Endodermal cell (in vitro differentiated cells): Measurements from ENCODE around the gene SEPTIN10. TPM values are rescaled to one million over a fixed set of nuclear protein-coding genes. Genes with fewer than 3 reads are reported as not detected.

ENCODE experiments used
- DNase-seq: peaks from one replicate; pipeline ENCODE4 v3.0.0-alpha.2; 2017
- H3K27ac ChIP-seq: 2 replicates; pipeline ENCODE4 v1.5.1; 2013; ENCODE audit warnings: mild to moderate bottlenecking, low read depth, low read length, moderate library complexity
- H3K27me3 ChIP-seq: 2 replicates; pipeline ENCODE4 v1.6.1; 2013; ENCODE audit warnings: mild to moderate bottlenecking, low read length, moderate library complexity; ENCODE audit not compliant: insufficient read depth, control insufficient read depth, poor library complexity, severe bottlenecking
- H3K36me3 ChIP-seq: 2 replicates; pipeline ENCODE4 v1.7.0; 2013; ENCODE audit warnings: mild to moderate bottlenecking, low read length, moderate library complexity; ENCODE audit not compliant: control insufficient read depth, insufficient read depth
- H3K4me1 ChIP-seq: one replicate; pipeline ENCODE4 v1.7.0; 2013; ENCODE audit warnings: low read length; ENCODE audit not compliant: control insufficient read depth, insufficient read depth
- H3K4me3 ChIP-seq: 2 replicates; pipeline ENCODE4 v1.5.1; 2013; ENCODE audit warnings: mild to moderate bottlenecking, low read length, moderate library complexity
- H3K9ac ChIP-seq: 2 replicates; pipeline ENCODE4 v1.6.1; 2013; ENCODE audit warnings: mild to moderate bottlenecking, low read length, moderate library complexity; ENCODE audit not compliant: poor library complexity, severe bottlenecking; ENCODE audit errors: extremely low read depth
- H3K9me3 ChIP-seq: 2 replicates; pipeline ENCODE4 v1.6.1; 2013; ENCODE audit warnings: mild to moderate bottlenecking, low read length, moderate library complexity; ENCODE audit not compliant: control insufficient read depth
- H3K27ac Mint-ChIP-seq: 2 replicates; pipeline ENCODE4 v1.8.0; 2020; ENCODE audit warnings: mixed read lengths
- H3K27me3 Mint-ChIP-seq: 2 replicates; pipeline ENCODE4 v1.8.0; 2021; ENCODE audit warnings: mild to moderate bottlenecking, mixed read lengths; ENCODE audit not compliant: insufficient read depth
- H3K36me3 Mint-ChIP-seq: 2 replicates; pipeline ENCODE4 v1.8.0; 2020; ENCODE audit warnings: low read depth, mixed read lengths
- H3K4me1 Mint-ChIP-seq: 2 replicates; pipeline ENCODE4 v1.8.0; 2020; ENCODE audit warnings: mixed read lengths
- H3K4me3 Mint-ChIP-seq: 2 replicates; pipeline ENCODE4 v1.8.0; 2020; ENCODE audit warnings: mild to moderate bottlenecking, moderate library complexity, mixed read lengths
- H3K9me3 Mint-ChIP-seq: 2 replicates; pipeline ENCODE4 v1.8.0; 2020; ENCODE audit warnings: mild to moderate bottlenecking, mixed read lengths
- CTCF ChIP-seq: fragments of 200-600 bp; sonication (generic); conservative IDR thresholded peaks from 2 replicates; pipeline ENCODE4 v1.5.0; 2021; ENCODE audit warnings: antibody characterized with exemption, mild to moderate bottlenecking
- WGBS, 2 experiments: methylation state at CpG; one replicate each; pipeline versions ENCODE4 v1.1.5 to v1.1.7; 2013; ENCODE audit warnings: missing lambda C conversion rate in 2 of 2, mixed read lengths in 1 of 2; ENCODE audit not compliant: insufficient coverage in 1 of 2, insufficient read length in 1 of 2; 5-methylcytosine and 5-hydroxymethylcytosine counted together
- total RNA-seq, 2 donors: library from RNA; stranded (reverse); fragmentation: NEBNext Ultra II Directional in 1 of 2; extraction: Animal tissue kit (Norgen Biotek cat#: 25700) in 1 of 2; gene quantifications; 2 replicates in 1 of 2; 3 replicates in 1 of 2; pipeline ENCODE4 v1.2.1, GENCODE V29; 2021

Gene SEPTIN10
- total RNA-seq, 2 donors from 2014 or later: 103 to 120 TPM

- H3K27ac Mint-ChIP-seq: no peak overlapping the region
- no peaks in the 10 kb centered on the region for H3K9me3 ChIP-seq
- no peak overlapping the region for H3K9ac ChIP-seq
- H3K4me3 Mint-ChIP-seq: no peak overlapping the region
- no peak overlapping the region for H3K27ac ChIP-seq
- no peaks in the 10 kb centered on the region for H3K9me3 Mint-ChIP-seq
- no peaks in the 10 kb centered on the region for H3K27me3 ChIP-seq
- no peak overlapping the region for H3K4me3 ChIP-seq
- peaks cover 15% of the 10 kb centered on the region for H3K4me1 Mint-ChIP-seq
- WGBS, 2 experiments: 94 to 100% methylated on average over 1 to 4 of the region's 4 CpGs
- TF ChIP-seq CTCF: no peak
- peaks cover 11% of the 10 kb centered on the region for H3K27me3 Mint-ChIP-seq
- DNase-seq: no peak
- no peaks in the 10 kb centered on the region for H3K36me3 ChIP-seq
- H3K36me3 Mint-ChIP-seq: peaks cover 2% of the 10 kb centered on the region
- H3K4me1 ChIP-seq: no peaks in the 10 kb centered on the region
Observed at GRCh38 chr2:109619032-109619615, 5.4 kb upstream of the SEPTIN10 start.

- peaks cover 24% of the 10 kb centered on the region for H3K4me1 Mint-ChIP-seq
- H3K36me3 ChIP-seq: no peaks in the 10 kb centered on the region
Observed at GRCh38 chr2:109616184-109616583, 2.4 kb upstream of the SEPTIN10 start.

GRCh38 chr2:109615637-109616144 lies 1.9 kb upstream of the SEPTIN10 start:
- peak overlapping the region; percentile 72 for H3K27ac Mint-ChIP-seq
- whole genome bisulfite sequencing, 2 experiments: 8% methylated on average over 2 to 23 of the region's 24 CpGs
- no peaks in the 10 kb centered on the region for H3K9me3 Mint-ChIP-seq
- DNase-seq: peak; percentile 83
- Histone ChIP-seq H3K27me3 (no peaks in the 10 kb centered on the region), H3K9me3 (no peaks in the 10 kb centered on the region), H3K9ac (peak overlapping the region; percentile 54), H3K36me3 (no peaks in the 10 kb centered on the region), H3K4me1 (peaks cover 4% of the 10 kb centered on the region), H3K27ac (no peak overlapping the region), H3K4me3 (peak overlapping the region; percentile 80)
- H3K27me3 Mint-ChIP-seq: peaks cover 11% of the 10 kb centered on the region
- H3K36me3 Mint-ChIP-seq: peaks cover 2% of the 10 kb centered on the region
- H3K4me3 Mint-ChIP-seq: peak overlapping the region; percentile 92
- H3K4me1 Mint-ChIP-seq: peaks cover 24% of the 10 kb centered on the region
- TF ChIP-seq CTCF: peak; percentile 64

More at GRCh38 chr2:109616184-109616583, 2.4 kb upstream of the SEPTIN10 start:
- Histone ChIP-seq H3K9ac (peak overlapping the region; percentile 5), H3K4me1 (peaks cover 4% of the 10 kb centered on the region), H3K9me3 (no peaks in the 10 kb centered on the region), H3K27ac (no peak overlapping the region), H3K4me3 (peak overlapping the region; percentile 80), H3K27me3 (no peaks in the 10 kb centered on the region)
- TF ChIP-seq CTCF: no peak
- peaks cover 2% of the 10 kb centered on the region for H3K36me3 Mint-ChIP-seq
- peaks cover 11% of the 10 kb centered on the region for H3K27me3 Mint-ChIP-seq
- no peak overlapping the region for H3K27ac Mint-ChIP-seq
- DNase-seq: no peak
- no peaks in the 10 kb centered on the region for H3K9me3 Mint-ChIP-seq
- peak overlapping the region; percentile 92 for H3K4me3 Mint-ChIP-seq
- WGBS, 2 experiments: 11 to 15% methylated on average over 2 to 5 of the region's 5 CpGs
